OCI-LY1 (cell line): ENCODE data around the gene NIPAL1.
A peak's percentile ranks its signal among the peaks of the same experiment; 100 is the strongest.

Source experiments
- H2AFZ ChIP-seq: fragments of 200-600 bp; sonication (generic), shearing (Covaris generic); 2 replicates; pipeline ENCODE4 v1.6.0; 2014; ENCODE audit warnings: antibody characterized with exemption, mild to moderate bottlenecking, low read length
- H3F3A ChIP-seq: fragments of 200-600 bp; sonication (generic), shearing (Covaris generic); 2 replicates; pipeline ENCODE4 v1.6.0; 2014; ENCODE audit warnings: mild to moderate bottlenecking, antibody characterized with exemption, low read length, moderate library complexity; ENCODE audit not compliant: insufficient read depth
- H3K27ac ChIP-seq: fragments of 200-600 bp; sonication (generic); 2 replicates; pipeline ENCODE4 v1.5.1; 2014; ENCODE audit warnings: low read length, mixed run types, mild to moderate bottlenecking, low read depth; ENCODE audit not compliant: poor library complexity, severe bottlenecking
- H3K27me3 ChIP-seq: fragments of 200-600 bp; sonication (generic); 2 replicates; pipeline ENCODE4 v1.6.0; 2014; ENCODE audit warnings: antibody characterized with exemption, mild to moderate bottlenecking, low read length, moderate library complexity; ENCODE audit not compliant: insufficient read depth
- H3K36me3 ChIP-seq: fragments of 200-600 bp; sonication (generic); 2 replicates; pipeline ENCODE4 v1.6.1; 2014; ENCODE audit warnings: mild to moderate bottlenecking, antibody characterized with exemption, low read length, moderate library complexity, mixed read lengths; ENCODE audit not compliant: insufficient read depth
- H3K4me1 ChIP-seq: fragments of 200-600 bp; sonication (generic); 2 replicates; pipeline ENCODE4 v1.5.1; 2014; ENCODE audit warnings: mild to moderate bottlenecking, low read length, moderate library complexity; ENCODE audit not compliant: insufficient read depth, severe bottlenecking
- H3K4me2 ChIP-seq: fragments of 200-600 bp; sonication (generic), shearing (Covaris generic); 2 replicates; pipeline ENCODE4 v1.6.1; 2014; ENCODE audit warnings: low read length
- H3K4me3 ChIP-seq: fragments of 200-600 bp; sonication (generic); 2 replicates; pipeline ENCODE4 v1.5.1; 2014; ENCODE audit warnings: low read length, low read depth, mild to moderate bottlenecking, mixed read lengths; ENCODE audit not compliant: poor library complexity, severe bottlenecking
- H3K79me2 ChIP-seq: fragments of 200-600 bp; shearing (Covaris generic); 2 replicates; pipeline ENCODE4 v1.6.1; 2016; ENCODE audit warnings: mixed run types, low read length, mixed read lengths; ENCODE audit not compliant: insufficient read depth
- H3K9ac ChIP-seq: fragments of 200-600 bp; sonication (generic), shearing (Covaris generic); 2 replicates; pipeline ENCODE4 v1.6.1; 2014; ENCODE audit warnings: mild to moderate bottlenecking, low read length, mixed read lengths
- H3K9me2 ChIP-seq: fragments of 200-600 bp; sonication (generic), shearing (Covaris generic); 2 replicates; pipeline ENCODE4 v1.6.1; 2014; ENCODE audit warnings: low read depth, mild to moderate bottlenecking, low read length, mixed read lengths
- H3K9me3 ChIP-seq: fragments of 200-600 bp; shearing (Covaris generic); 2 replicates; pipeline ENCODE4 v1.6.1; 2014; ENCODE audit warnings: low read length, mixed read lengths
- H4K20me1 ChIP-seq: fragments of 200-600 bp; sonication (generic), shearing (Covaris generic); 2 replicates; pipeline ENCODE4 v1.6.0; 2016; ENCODE audit warnings: mild to moderate bottlenecking, low read length; ENCODE audit not compliant: insufficient read depth
- EZH2 ChIP-seq: fragments of 200-600 bp; sonication (generic), shearing (Covaris generic); IDR thresholded peaks from 2 replicates; pipeline ENCODE4 v1.8.0; 2017; ENCODE audit warnings: borderline replicate concordance, mixed run types, mild to moderate bottlenecking, antibody characterized with exemption, low read length, moderate library complexity, mixed read lengths
- TF ChIP-seq, protein P1 (sequence below): fragments of 200-600 bp; sonication (generic), shearing (Covaris generic); IDR thresholded peaks from 2 replicates; pipeline ENCODE4 v1.5.1; 2017; ENCODE audit warnings: mild to moderate bottlenecking, antibody characterized with exemption, low read length, moderate library complexity, mixed read lengths

Gene NIPAL1

DNA sequence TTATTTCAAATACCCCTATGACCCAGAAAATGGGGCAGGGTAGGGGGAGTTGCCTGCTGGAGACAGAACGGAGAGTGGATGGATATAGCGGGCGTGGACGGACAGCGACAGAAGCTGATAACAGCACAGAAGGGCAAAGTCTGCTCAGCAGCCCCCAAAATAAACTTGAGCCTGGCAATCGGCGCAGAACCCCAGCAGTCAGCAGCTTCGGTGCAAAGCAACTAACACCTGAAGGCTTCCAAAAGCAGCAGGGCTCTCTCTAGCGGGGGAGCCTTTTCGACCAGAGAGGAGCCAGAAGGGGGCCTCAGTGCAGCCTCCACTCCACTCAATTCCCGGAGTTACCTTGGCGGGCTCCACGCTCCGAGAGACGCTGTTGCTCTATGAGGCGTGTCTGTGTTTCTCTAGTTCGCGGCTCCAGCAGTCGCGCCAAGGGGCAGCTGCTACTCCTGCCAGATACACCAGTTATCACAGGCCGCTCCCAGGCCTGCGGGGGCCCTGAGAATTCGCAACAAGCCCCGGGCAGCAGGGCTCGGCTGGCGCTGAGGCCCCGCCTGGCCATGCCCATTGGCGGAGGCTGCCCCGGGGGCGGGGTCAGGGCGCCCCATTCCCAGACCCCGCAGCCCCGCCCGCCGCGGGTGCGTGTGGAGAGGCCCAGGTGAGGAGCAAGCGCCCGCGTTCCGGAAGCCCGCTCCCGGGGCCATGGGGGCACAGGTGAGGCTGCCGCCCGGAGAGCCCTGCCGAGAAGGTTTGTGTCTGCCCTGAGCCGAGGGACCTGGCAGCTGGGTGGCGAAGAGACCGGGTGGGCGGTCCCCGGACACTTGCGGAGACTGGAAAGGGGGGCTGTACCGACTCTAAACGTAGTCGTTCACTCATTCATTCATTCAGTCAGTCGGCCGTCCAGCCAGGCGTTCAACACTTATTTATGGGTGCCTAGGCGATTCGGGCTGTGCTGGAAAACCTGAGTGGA is at the start of gene NIPAL1, which contains the start of gene CNGA1:
Gene NIPAL1, plus strand, starts transcription at position 632 of the 967 bp plus-strand sequence. Its CDS starts 68 bp downstream, at position 700.
Gene CNGA1, minus strand, starts transcription at position 541 of the 967 bp plus-strand sequence. CDS start 63,992 bp downstream, outside the sequence.
- H3K9me3 ChIP-seq = no peaks in the 10 kb centered on the region
- H3K4me2 ChIP-seq = peak within 1 kb of the TSS; percentile 91
- H3K36me3 ChIP-seq = no peaks in the 10 kb centered on the region
- no peaks in the 10 kb centered on the region for H4K20me1 ChIP-seq
- H3K27ac ChIP-seq = no peak within 1 kb of the TSS
- H3K9ac ChIP-seq = peak within 1 kb of the TSS; percentile 38; the same call in 1 of the 2 replicates
- H2AFZ ChIP-seq = peak within 1 kb of the TSS; percentile 16; the same call in 1 of the 2 replicates
- peaks cover 16% of the 10 kb centered on the region for H3K4me1 ChIP-seq
- no peaks in the 10 kb centered on the region for H3F3A ChIP-seq
- no peaks in the 10 kb centered on the region for H3K27me3 ChIP-seq
- H3K79me2 ChIP-seq = no peaks in the 10 kb centered on the region
- peak within 1 kb of the TSS; percentile 68 for H3K4me3 ChIP-seq
- no peaks in the 10 kb centered on the region for H3K9me2 ChIP-seq
- TF ChIP-seq EZH2 = no peak
- TF ChIP-seq, protein P1, sequence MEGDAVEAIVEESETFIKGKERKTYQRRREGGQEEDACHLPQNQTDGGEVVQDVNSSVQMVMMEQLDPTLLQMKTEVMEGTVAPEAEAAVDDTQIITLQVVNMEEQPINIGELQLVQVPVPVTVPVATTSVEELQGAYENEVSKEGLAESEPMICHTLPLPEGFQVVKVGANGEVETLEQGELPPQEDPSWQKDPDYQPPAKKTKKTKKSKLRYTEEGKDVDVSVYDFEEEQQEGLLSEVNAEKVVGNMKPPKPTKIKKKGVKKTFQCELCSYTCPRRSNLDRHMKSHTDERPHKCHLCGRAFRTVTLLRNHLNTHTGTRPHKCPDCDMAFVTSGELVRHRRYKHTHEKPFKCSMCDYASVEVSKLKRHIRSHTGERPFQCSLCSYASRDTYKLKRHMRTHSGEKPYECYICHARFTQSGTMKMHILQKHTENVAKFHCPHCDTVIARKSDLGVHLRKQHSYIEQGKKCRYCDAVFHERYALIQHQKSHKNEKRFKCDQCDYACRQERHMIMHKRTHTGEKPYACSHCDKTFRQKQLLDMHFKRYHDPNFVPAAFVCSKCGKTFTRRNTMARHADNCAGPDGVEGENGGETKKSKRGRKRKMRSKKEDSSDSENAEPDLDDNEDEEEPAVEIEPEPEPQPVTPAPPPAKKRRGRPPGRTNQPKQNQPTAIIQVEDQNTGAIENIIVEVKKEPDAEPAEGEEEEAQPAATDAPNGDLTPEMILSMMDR = peak; percentile 66

DNA sequence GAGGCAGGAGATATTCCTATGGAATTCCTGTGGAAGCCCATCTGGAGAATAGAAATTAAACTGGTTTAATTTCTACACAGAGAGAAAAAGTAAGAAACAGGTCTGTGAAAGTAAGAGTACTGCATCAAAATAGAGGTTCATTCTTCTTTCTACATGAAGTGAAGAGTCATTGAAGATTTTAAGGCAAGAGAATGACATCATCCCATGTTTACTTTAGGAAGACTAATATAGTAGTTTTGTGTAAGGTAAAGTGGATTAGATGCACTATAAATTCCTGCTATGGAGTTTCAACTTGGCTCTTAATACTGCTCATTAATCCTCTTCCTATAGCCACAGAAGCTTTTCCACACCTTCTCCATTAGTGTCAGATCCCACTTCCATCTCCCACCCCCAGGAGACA is 47.7 kb upstream of the NIPAL1 start:
- no peak overlapping the region for H3K4me2 ChIP-seq
- H3K4me3 ChIP-seq = no peak overlapping the region
- H3K36me3 ChIP-seq = no peaks in the 10 kb centered on the region
- TF ChIP-seq, protein P1 = no peak
- no peak for TF ChIP-seq EZH2
- no peaks in the 10 kb centered on the region for H3K27me3 ChIP-seq
- H3K4me1 ChIP-seq = no peaks in the 10 kb centered on the region
- peaks cover 3% of the 10 kb centered on the region; the same call in 1 of the 2 replicates for H3K9me2 ChIP-seq
- H4K20me1 ChIP-seq = no peaks in the 10 kb centered on the region
- H3F3A ChIP-seq = no peaks in the 10 kb centered on the region
- no peak overlapping the region for H3K27ac ChIP-seq
- no peak overlapping the region for H3K9ac ChIP-seq
- no peaks in the 10 kb centered on the region for H3K9me3 ChIP-seq
- no peaks in the 10 kb centered on the region for H3K79me2 ChIP-seq
- no peak overlapping the region for H2AFZ ChIP-seq

DNA sequence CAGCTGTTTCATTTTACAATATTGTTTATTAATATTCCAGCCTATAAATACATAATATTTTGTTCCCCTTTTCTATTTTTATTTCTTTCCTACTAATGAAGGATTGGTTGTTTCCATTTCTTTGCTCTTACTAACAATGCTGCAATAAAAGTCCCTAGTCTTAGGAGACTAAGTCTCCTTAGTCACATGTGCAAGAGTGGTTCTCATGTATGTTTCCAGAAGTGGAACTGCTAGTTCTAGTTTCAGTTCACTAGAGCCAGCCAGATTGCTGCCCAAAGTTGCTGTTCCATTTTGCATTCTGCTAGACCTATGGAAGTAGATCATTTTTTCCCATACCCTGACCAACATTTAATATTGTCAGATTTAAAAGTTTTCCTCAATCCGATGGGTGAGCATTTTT is 44.4 kb upstream of the NIPAL1 start:
- H3K4me2 ChIP-seq = no peak overlapping the region
- no peak overlapping the region for H3K27ac ChIP-seq
- H2AFZ ChIP-seq = no peak overlapping the region

More for the DNA sequence above, 44.4 kb upstream of the NIPAL1 start:
- H4K20me1 ChIP-seq = no peaks in the 10 kb centered on the region
- no peaks in the 10 kb centered on the region for H3K9me3 ChIP-seq
- no peak overlapping the region for H3K9ac ChIP-seq
- no peak overlapping the region for H3K4me3 ChIP-seq
- no peaks in the 10 kb centered on the region for H3F3A ChIP-seq
- H3K9me2 ChIP-seq = no peaks in the 10 kb centered on the region
- H3K36me3 ChIP-seq = no peaks in the 10 kb centered on the region
- H3K4me1 ChIP-seq = no peaks in the 10 kb centered on the region
- TF ChIP-seq EZH2 = no peak
- no peaks in the 10 kb centered on the region for H3K79me2 ChIP-seq
- no peaks in the 10 kb centered on the region for H3K27me3 ChIP-seq
